T-helper 22 cell (primary cell): ENCODE data around the gene RGS12.

Source experiments
- DNase-seq: peaks from one replicate; pipeline ENCODE4 v3.0.0-alpha.2; 2020; ENCODE audit warnings: low read depth

The RGS12 gene, protein sequence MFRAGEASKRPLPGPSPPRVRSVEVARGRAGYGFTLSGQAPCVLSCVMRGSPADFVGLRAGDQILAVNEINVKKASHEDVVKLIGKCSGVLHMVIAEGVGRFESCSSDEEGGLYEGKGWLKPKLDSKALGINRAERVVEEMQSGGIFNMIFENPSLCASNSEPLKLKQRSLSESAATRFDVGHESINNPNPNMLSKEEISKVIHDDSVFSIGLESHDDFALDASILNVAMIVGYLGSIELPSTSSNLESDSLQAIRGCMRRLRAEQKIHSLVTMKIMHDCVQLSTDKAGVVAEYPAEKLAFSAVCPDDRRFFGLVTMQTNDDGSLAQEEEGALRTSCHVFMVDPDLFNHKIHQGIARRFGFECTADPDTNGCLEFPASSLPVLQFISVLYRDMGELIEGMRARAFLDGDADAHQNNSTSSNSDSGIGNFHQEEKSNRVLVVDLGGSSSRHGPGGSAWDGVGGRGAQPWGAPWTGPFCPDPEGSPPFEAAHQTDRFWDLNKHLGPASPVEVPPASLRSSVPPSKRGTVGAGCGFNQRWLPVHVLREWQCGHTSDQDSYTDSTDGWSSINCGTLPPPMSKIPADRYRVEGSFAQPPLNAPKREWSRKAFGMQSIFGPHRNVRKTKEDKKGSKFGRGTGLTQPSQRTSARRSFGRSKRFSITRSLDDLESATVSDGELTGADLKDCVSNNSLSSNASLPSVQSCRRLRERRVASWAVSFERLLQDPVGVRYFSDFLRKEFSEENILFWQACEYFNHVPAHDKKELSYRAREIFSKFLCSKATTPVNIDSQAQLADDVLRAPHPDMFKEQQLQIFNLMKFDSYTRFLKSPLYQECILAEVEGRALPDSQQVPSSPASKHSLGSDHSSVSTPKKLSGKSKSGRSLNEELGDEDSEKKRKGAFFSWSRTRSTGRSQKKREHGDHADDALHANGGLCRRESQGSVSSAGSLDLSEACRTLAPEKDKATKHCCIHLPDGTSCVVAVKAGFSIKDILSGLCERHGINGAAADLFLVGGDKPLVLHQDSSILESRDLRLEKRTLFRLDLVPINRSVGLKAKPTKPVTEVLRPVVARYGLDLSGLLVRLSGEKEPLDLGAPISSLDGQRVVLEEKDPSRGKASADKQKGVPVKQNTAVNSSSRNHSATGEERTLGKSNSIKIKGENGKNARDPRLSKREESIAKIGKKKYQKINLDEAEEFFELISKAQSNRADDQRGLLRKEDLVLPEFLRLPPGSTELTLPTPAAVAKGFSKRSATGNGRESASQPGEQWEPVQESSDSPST (N-terminal part only)

GRCh38 chr4:3292571-3293400 lies at the start of gene RGS12:
RGS12 (plus strand) TSS chr4:3293021; CDS start chr4:3316171, 23,150 bp downstream.
- DNase-seq, result peak; percentile 79

GRCh38 chr4:3243136-3243780 lies 49.6 kb upstream of the RGS12 start:
- no peak for DNase-seq

GRCh38 chr4:3244002-3244401 lies 48.8 kb upstream of the RGS12 start:
- DNase-seq, result no peak

DNA sequence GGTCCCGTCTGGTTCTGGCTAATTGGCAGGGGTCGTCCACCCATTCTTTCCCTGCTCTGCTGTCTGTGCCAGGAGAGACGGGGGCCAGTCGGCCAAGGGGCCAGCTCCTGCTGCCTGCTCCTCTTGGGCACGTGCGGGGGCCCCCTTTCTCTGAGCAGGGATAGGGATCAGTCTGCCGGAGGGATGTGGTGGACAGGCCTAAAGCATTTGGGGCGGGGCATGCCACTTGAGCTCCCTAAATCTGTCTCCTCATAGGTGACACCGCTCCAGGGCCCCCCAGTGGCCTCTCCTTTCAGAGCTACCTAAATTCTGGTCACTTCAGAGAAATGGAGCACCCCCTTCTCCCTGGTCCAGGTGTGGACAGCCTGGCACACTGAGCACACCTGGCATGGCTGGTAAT lies 48.1 kb upstream of the RGS12 start:
- DNase-seq, result no peak

DNA sequence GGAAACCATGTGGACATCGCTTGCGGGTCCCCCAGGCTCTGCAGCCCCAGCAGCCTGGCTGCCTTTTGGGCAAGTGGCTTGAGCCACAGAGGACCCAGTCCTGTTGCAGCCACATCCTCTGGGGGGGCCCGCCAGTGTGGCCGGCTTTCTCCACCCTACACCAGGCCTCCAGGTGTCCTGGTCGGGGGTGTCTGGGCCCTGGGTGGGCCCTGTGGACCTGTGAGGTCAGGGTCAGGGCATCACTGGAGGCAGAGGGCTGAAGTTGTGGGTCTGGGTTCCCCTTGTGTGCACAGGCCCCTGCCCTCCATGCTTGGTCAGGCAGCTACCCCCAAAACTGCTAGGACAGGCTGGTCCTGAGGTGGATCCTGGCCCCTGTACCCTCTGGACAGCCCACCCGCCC lies 47.1 kb upstream of the RGS12 start:
- no peak for DNase-seq

DNA sequence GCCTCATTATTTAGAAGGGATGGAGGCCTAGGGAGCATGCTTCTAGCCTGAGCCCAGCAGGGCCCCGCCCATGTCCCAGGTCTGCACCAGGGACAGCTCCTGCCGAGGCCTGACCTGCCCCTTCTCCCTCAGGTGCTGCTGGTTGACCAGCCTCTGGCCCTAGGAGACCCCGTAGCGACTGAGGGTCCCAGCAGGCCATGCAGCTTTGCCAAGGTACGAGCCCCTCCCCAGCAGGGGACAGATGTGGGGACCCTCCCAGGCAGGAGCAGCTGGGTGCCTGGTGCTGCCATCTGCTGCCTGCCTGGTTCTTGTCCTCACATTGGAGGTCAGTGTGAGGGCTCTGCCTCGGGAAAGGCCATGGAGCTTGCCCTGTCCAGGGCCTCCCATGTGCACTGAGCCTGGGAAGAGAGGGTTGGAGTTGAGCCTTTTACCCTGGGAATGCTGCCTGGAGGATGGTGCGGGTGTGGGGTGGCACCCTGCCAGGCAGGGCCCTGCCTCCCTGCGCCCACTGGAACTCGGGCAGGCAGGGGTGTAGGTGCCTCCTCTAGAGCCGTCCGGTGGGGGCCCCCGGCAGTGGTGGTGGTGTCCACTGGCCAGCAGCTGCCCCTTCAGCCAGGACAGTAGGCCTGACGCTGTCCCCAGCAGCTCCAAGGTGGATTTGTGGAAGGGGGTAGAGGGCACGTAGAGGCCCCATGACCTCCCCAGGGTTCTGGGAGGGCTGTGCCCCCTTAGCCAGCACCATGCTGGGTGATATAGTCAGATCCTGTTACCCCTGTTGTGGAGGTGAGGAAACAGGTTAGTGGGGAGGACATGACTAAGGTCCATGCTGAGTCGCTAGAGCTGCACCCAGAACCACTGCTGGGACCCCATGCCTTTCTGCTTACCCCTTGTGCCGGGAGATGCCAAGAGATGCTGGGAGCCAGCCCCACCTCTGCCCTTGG lies 46.1 kb upstream of the RGS12 start:
- DNase-seq, result no peak

- DNase-seq, result no peak
These were observed 45.2 kb upstream of the RGS12 start for GRCh38 chr4:3247399-3248177.

- no peak for DNase-seq
These were observed 44.7 kb upstream of the RGS12 start for GRCh38 chr4:3248178-3248480.

DNA sequence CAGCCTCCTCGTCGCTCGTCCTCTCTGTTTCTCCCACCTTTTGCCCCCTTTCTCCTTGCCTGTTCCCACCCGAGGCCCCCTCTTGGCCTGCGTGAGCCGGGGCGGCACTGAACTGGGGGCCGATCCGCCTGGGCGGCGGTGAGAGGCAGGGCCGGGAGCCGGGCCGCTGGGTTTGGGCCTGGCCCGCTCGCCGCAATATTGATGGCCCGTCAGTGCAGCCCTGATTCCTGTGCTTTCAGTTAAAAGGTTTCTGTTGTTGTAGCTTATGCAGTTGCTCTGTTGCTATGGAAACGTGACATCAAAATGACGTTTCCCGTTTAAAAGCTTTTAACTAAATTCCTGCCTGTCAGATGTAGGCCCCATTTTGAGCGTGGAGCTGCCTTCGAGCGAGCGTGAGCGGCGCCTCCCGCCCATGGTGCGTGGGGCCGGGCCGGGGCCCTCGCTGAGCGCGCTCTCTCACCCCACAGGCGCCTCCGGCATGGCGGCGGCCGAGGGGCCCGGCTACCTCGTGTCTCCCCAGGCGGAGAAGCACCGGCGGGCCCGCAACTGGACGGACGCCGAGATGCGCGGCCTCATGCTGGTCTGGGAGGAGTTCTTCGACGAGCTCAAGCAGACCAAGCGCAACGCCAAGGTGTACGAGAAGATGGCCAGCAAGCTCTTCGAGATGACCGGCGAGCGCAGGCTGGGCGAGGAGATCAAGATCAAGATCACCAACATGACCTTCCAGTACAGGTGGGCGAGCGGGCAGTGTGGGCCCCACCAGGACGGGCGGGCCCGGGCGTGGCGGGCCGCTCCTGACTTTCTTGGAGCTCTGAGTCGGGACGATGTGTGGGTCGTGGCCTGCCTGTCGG lies 43.8 kb upstream of the RGS12 start, which contains the start of gene MSANTD1:
TSS of gene MSANTD1 (plus strand) at position 349 of the 851 bp plus-strand sequence. CDS start at position 413, 64 bp downstream.
- DNase-seq, result no peak

DNA sequence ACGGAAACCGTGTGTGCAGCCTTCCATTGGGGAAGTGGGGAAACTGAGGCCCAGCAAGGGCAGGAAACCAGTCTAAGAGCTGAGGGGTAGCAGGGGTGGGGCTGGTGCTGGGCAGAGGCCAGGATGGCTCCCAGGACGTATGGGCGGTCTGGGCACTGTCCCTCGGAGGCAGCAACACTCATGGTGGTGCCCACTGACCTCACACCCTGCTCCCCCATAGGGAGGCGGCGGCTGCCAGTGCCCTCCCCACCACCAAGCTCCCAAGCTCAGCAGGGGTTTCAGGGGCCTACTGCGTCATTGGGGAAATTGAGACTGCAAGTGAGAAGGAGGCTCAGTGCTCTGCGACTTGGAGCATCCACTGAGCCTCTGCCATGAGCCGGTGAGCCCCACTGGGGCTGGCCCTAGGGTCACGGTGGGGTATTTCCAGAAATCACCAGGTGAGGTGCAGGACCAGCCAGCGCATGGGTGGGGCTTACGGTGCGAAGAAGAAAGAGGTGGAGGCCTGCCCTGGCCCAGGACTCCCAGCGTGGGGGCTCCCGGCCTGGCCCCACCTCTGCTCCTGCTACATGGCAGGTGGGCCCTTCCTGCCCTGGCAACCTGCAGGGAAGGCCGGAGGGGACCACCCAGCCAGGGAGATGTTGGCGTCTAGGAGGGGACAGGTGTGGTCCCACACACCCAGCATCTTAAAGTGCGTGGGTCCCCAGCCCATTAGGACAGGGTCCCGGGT lies 42.9 kb upstream of the RGS12 start:
- no peak for DNase-seq

GRCh38 chr4:3250438-3250955 lies 42.3 kb upstream of the RGS12 start:
- DNase-seq, result no peak

GRCh38 chr4:3250956-3251690 lies 41.7 kb upstream of the RGS12 start:
- DNase-seq, result no peak

GRCh38 chr4:3251691-3252479 lies 40.9 kb upstream of the RGS12 start:
- no peak for DNase-seq

GRCh38 chr4:3252480-3252828 lies 40.4 kb upstream of the RGS12 start:
- DNase-seq, result no peak

DNA sequence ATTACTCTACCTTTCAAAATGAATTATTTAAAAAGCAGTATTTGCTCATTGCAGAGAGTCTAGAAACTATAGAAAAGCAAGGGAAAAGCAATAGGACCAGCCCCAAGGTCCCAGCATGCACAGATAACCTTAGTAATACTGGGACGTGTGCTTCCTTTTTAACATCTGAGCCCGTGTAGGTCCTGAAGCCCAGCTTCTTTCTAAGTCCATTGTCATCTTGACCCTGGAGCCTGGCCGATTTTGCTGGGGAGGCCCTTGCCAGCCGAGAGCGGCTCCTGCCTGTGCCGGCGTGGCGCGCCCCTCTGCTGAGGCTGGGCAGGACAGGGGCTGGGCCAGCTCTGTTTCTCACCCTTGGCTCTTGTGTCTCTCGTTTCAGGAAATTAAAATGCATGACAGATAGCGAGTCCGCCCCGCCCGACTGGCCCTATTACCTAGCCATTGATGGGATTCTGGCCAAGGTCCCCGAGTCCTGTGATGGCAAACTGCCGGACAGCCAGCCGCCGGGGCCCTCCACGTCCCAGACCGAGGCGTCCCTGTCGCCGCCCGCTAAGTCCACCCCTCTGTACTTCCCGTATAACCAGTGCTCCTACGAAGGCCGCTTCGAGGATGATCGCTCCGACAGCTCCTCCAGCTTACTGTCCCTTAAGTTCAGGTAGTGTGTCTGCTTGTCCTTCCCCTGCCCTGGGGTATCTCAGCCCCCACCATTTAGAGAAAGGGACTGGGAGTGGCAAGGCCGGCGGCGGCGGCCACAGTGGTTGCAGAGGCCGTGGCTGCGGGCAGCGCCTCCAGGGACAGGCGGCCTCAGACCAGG lies 39.8 kb upstream of the RGS12 start:
- DNase-seq, result no peak
